HG02852 (cell line): ENCODE measurements around the gene SDR42E1.
"Not testable (repeated sequence)": the region's sequence is repeated elsewhere in the genome, so short reads cannot be mapped to it uniquely, and the experiment has no call there.

Source experiments
- ATAC-seq: cut with Tn5 transposase; IDR thresholded peaks from one replicate; pipeline ENCODE4 v1.9.1; 2021; ENCODE audit warnings: mild to moderate bottlenecking, moderate library complexity; ENCODE audit not compliant: unreplicated experiment

The SDR42E1 gene

GRCh38 chr16:82037666-82038065 lies 26.4 kb upstream of the SDR42E1 start:
- no peak for ATAC-seq

- no peak for ATAC-seq
Observed at GRCh38 chr16:82037251-82037650, 26.0 kb upstream of the SDR42E1 start.

GRCh38 chr16:82034981-82035612 lies 23.8 kb upstream of the SDR42E1 start, which contains the start of gene HSD17B2:
Gene HSD17B2, plus strand, starts transcription at chr16:82035253. Its CDS starts 172 bp downstream, at chr16:82035425.
- no peak for ATAC-seq

GRCh38 chr16:82033683-82034300 lies 22.5 kb upstream of the SDR42E1 start:
- ATAC-seq: no peak

- ATAC-seq: no peak
Observed at GRCh38 chr16:82033006-82033405, 21.7 kb upstream of the SDR42E1 start.

- ATAC-seq: no peak
Observed at GRCh38 chr16:82031116-82032084, 20.1 kb upstream of the SDR42E1 start.

GRCh38 chr16:82027629-82028064 lies 16.4 kb upstream of the SDR42E1 start:
- no peak for ATAC-seq

- no peak for ATAC-seq
Observed at GRCh38 chr16:82024883-82025282, 13.6 kb upstream of the SDR42E1 start.

GRCh38 chr16:82024316-82024715 lies 13.0 kb upstream of the SDR42E1 start:
- ATAC-seq: no peak

- no peak for ATAC-seq
Observed at GRCh38 chr16:82023206-82023605, 11.9 kb upstream of the SDR42E1 start.

- no peak for ATAC-seq
Observed at GRCh38 chr16:82020051-82020450, 8.8 kb upstream of the SDR42E1 start.

- ATAC-seq: no peak
Observed at GRCh38 chr16:82019535-82019934, 8.3 kb upstream of the SDR42E1 start.

- no peak for ATAC-seq
Observed at GRCh38 chr16:82017911-82018568, 6.8 kb upstream of the SDR42E1 start.

GRCh38 chr16:82016964-82017363 lies 5.7 kb upstream of the SDR42E1 start:
- ATAC-seq: no peak

- ATAC-seq: no peak
Observed at GRCh38 chr16:82016263-82016662, 5.0 kb upstream of the SDR42E1 start.

- no peak for ATAC-seq
Observed at GRCh38 chr16:82013139-82013538, 1.9 kb upstream of the SDR42E1 start.

- ATAC-seq: no peak
Observed at GRCh38 chr16:82010649-82011048, 621 bp downstream of the SDR42E1 start.

GRCh38 chr16:82009789-82010188 lies 1.5 kb downstream of the SDR42E1 start:
- ATAC-seq: not testable (repeated sequence)

- ATAC-seq: no peak
Observed at GRCh38 chr16:82008957-82009592, 2.2 kb downstream of the SDR42E1 start.

- no peak for ATAC-seq
Observed at GRCh38 chr16:82007189-82007588, 4.1 kb downstream of the SDR42E1 start.
